OCI-LY1 (cell line): ENCODE results near the gene INTS7.

Experiments used
- H2AFZ ChIP-seq: fragments of 200-600 bp; sonication (generic), shearing (Covaris generic); 2 replicates; pipeline ENCODE4 v1.6.0; 2014; ENCODE audit warnings: antibody characterized with exemption, mild to moderate bottlenecking, low read length
- H3F3A ChIP-seq: fragments of 200-600 bp; sonication (generic), shearing (Covaris generic); 2 replicates; pipeline ENCODE4 v1.6.0; 2014; ENCODE audit warnings: mild to moderate bottlenecking, antibody characterized with exemption, low read length, moderate library complexity; ENCODE audit not compliant: insufficient read depth
- H3K27ac ChIP-seq: fragments of 200-600 bp; sonication (generic); 2 replicates; pipeline ENCODE4 v1.5.1; 2014; ENCODE audit warnings: low read length, mixed run types, mild to moderate bottlenecking, low read depth; ENCODE audit not compliant: poor library complexity, severe bottlenecking
- H3K27me3 ChIP-seq: fragments of 200-600 bp; sonication (generic); 2 replicates; pipeline ENCODE4 v1.6.0; 2014; ENCODE audit warnings: antibody characterized with exemption, mild to moderate bottlenecking, low read length, moderate library complexity; ENCODE audit not compliant: insufficient read depth
- H3K36me3 ChIP-seq: fragments of 200-600 bp; sonication (generic); 2 replicates; pipeline ENCODE4 v1.6.1; 2014; ENCODE audit warnings: mild to moderate bottlenecking, antibody characterized with exemption, low read length, moderate library complexity, mixed read lengths; ENCODE audit not compliant: insufficient read depth
- H3K4me1 ChIP-seq: fragments of 200-600 bp; sonication (generic); 2 replicates; pipeline ENCODE4 v1.5.1; 2014; ENCODE audit warnings: mild to moderate bottlenecking, low read length, moderate library complexity; ENCODE audit not compliant: insufficient read depth, severe bottlenecking
- H3K4me2 ChIP-seq: fragments of 200-600 bp; sonication (generic), shearing (Covaris generic); 2 replicates; pipeline ENCODE4 v1.6.1; 2014; ENCODE audit warnings: low read length
- H3K4me3 ChIP-seq: fragments of 200-600 bp; sonication (generic); 2 replicates; pipeline ENCODE4 v1.5.1; 2014; ENCODE audit warnings: low read length, low read depth, mild to moderate bottlenecking, mixed read lengths; ENCODE audit not compliant: poor library complexity, severe bottlenecking
- H3K79me2 ChIP-seq: fragments of 200-600 bp; shearing (Covaris generic); 2 replicates; pipeline ENCODE4 v1.6.1; 2016; ENCODE audit warnings: mixed run types, low read length, mixed read lengths; ENCODE audit not compliant: insufficient read depth
- H3K9ac ChIP-seq: fragments of 200-600 bp; sonication (generic), shearing (Covaris generic); 2 replicates; pipeline ENCODE4 v1.6.1; 2014; ENCODE audit warnings: mild to moderate bottlenecking, low read length, mixed read lengths
- H3K9me2 ChIP-seq: fragments of 200-600 bp; sonication (generic), shearing (Covaris generic); 2 replicates; pipeline ENCODE4 v1.6.1; 2014; ENCODE audit warnings: low read depth, mild to moderate bottlenecking, low read length, mixed read lengths
- H3K9me3 ChIP-seq: fragments of 200-600 bp; shearing (Covaris generic); 2 replicates; pipeline ENCODE4 v1.6.1; 2014; ENCODE audit warnings: low read length, mixed read lengths
- H4K20me1 ChIP-seq: fragments of 200-600 bp; sonication (generic), shearing (Covaris generic); 2 replicates; pipeline ENCODE4 v1.6.0; 2016; ENCODE audit warnings: mild to moderate bottlenecking, low read length; ENCODE audit not compliant: insufficient read depth
- EZH2 ChIP-seq: fragments of 200-600 bp; sonication (generic), shearing (Covaris generic); IDR thresholded peaks from 2 replicates; pipeline ENCODE4 v1.8.0; 2017; ENCODE audit warnings: borderline replicate concordance, mixed run types, mild to moderate bottlenecking, antibody characterized with exemption, low read length, moderate library complexity, mixed read lengths
- TF ChIP-seq, protein P1 (sequence below): fragments of 200-600 bp; sonication (generic), shearing (Covaris generic); IDR thresholded peaks from 2 replicates; pipeline ENCODE4 v1.5.1; 2017; ENCODE audit warnings: mild to moderate bottlenecking, antibody characterized with exemption, low read length, moderate library complexity, mixed read lengths

INTS7 gene

DNA sequence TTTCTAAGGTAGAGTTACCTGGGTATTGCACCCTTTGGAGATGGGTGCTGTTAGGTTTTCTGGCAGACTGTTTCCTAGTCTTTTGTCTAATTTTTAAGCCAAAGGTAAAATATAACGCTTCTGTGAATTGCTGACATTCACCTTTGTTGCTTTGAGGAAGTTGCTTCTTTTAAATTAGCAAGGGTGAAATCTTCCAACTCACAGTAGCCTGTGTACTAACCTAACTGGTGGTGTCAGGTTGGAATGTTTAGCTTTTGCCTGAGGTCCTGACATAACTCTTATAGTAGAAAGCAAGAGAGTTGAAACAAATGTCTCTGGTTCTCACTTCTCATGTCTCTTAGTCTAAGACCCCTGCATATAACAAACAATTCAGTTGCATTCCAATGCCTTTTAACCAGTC lies 143.6 kb downstream of the INTS7 start:
- no peak overlapping the region for H3K4me2 ChIP-seq
- H3K4me3 ChIP-seq, result no peak overlapping the region
- H3K9me3 ChIP-seq, result no peaks in the 10 kb centered on the region
- H3K4me1 ChIP-seq, result no peaks in the 10 kb centered on the region
- no peaks in the 10 kb centered on the region for H4K20me1 ChIP-seq
- H2AFZ ChIP-seq, result no peak overlapping the region
- no peaks in the 10 kb centered on the region for H3K9me2 ChIP-seq
- no peaks in the 10 kb centered on the region for H3K27me3 ChIP-seq
- TF ChIP-seq, protein P1, sequence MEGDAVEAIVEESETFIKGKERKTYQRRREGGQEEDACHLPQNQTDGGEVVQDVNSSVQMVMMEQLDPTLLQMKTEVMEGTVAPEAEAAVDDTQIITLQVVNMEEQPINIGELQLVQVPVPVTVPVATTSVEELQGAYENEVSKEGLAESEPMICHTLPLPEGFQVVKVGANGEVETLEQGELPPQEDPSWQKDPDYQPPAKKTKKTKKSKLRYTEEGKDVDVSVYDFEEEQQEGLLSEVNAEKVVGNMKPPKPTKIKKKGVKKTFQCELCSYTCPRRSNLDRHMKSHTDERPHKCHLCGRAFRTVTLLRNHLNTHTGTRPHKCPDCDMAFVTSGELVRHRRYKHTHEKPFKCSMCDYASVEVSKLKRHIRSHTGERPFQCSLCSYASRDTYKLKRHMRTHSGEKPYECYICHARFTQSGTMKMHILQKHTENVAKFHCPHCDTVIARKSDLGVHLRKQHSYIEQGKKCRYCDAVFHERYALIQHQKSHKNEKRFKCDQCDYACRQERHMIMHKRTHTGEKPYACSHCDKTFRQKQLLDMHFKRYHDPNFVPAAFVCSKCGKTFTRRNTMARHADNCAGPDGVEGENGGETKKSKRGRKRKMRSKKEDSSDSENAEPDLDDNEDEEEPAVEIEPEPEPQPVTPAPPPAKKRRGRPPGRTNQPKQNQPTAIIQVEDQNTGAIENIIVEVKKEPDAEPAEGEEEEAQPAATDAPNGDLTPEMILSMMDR, result no peak
- TF ChIP-seq EZH2, result no peak
- no peaks in the 10 kb centered on the region for H3K36me3 ChIP-seq
- no peak overlapping the region for H3K27ac ChIP-seq
- H3K79me2 ChIP-seq, result no peaks in the 10 kb centered on the region
- no peak overlapping the region for H3K9ac ChIP-seq
- no peaks in the 10 kb centered on the region for H3F3A ChIP-seq
